Measurements from ENCODE around the gene EME1. TPM values are rescaled to one million over a fixed set of nuclear protein-coding genes. Genes with fewer than 3 reads are reported as not detected.

The EME1 gene
- total RNA-seq, 2 donors from 2014 or later, result 42.9 to 43.1 TPM

DNA sequence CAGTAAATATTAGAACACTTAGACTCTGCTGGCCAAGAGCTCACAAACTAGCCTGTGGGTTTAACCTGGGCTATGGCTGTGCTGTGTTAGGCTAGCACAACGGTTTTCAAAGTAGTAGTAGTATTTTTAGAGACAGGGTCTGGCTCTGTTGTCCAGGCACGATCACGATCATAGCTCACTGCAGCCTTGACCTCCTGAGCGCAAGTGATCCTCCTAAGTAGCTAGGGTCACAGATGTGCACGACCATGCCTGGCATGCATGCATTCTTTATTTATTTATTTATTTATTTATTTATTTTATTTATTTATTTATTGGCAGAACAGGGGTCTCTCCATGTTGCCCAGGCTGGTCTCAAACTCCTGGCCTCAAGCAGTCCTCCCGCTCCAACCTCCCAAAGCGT lies 10.4 kb upstream of the EME1 start:
- DNase-seq, result no peak
- peaks cover 0 to 2% of the 10 kb centered on the region in 2 donors for H3K36me3 Mint-ChIP-seq (ENCODE audit: insufficient read depth in 2 of 2)
- H3K27me3 Mint-ChIP-seq (ENCODE audit: low read depth), result no peaks in the 10 kb centered on the region
- no peak for ATAC-seq (replicated peaks in 1 of 2)
- H3K27ac Mint-ChIP-seq, result no peak overlapping the region
- H3K4me3 Mint-ChIP-seq, result no peak overlapping the region
- H3K9me3 Mint-ChIP-seq, result no peaks in the 10 kb centered on the region
- peaks cover 10% of the 10 kb centered on the region for H3K4me1 Mint-ChIP-seq (ENCODE audit: low read depth)

DNA sequence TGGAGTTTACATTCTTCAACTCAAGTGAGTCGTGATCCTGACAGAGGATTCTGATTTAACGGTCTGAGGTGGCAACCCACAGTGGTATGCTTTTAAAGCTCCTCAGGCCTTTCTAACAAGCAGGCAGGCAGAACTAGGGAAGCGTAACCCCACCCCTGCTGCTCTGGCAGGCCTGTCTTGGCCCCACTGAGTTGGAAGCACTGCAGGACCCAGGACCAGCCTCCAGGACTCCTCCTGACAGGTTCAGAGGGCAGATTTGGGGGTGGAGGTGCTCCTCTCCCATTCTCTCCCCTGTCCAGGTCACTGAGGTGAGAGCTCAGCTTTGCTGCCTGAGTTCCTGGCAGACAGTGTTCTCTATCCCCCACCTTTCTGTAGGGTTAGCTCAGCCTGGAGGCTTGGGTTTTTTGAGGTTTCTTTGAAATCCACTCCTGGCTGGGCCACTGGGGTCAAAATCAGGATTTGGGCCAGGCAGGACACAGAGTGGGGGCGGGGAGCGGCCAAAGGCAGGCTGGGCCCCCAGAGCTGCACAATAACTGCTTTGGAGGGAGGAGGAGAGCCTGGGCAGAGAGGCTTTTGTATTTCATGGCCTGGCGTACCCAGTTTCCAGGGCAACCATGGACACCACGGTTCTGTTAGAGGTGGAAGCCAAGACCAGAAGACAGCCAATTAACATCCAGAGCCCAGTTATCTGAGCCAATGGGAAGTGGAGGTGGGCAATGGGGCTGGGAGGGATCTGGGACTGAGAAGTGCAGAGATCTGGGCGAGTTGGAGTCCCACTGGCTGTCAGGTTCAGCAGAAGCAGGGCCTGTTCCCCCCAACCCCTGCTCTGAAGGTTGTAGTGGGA lies 9.6 kb upstream of the EME1 start:
- ATAC-seq (replicated peaks in 1 of 2), result no peak

DNA sequence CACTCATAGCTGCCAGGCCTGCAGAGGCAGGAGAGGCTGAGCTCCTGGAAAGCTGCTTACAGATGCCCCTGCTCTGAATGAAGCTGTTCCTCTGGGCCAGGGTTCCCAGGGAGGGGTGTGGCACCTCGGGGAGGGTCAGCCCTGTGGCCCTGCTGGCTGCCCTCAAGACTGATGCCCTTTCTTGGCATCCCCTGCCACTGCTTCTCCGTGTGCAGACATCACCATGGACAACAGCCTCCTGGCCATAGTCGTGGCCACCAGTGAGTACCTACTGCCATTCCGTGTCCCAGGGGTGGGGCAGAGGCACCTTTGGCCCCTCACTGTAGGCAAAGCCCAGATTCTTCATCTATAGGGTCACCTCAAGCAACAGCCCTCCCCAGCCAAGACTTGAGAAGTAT lies 9.0 kb upstream of the EME1 start:
- no peak overlapping the region for H3K27ac Mint-ChIP-seq
- peaks cover 0 to 12% of the 10 kb centered on the region in 2 donors for H3K36me3 Mint-ChIP-seq (ENCODE audit: insufficient read depth in 2 of 2)
- peaks cover 10% of the 10 kb centered on the region for H3K4me1 Mint-ChIP-seq (ENCODE audit: low read depth)
- ATAC-seq (replicated peaks in 1 of 2), result peak in 1 of 2 donors; percentile 4
- no peaks in the 10 kb centered on the region for H3K9me3 Mint-ChIP-seq
- DNase-seq, result no peak
- no peaks in the 10 kb centered on the region for H3K27me3 Mint-ChIP-seq (ENCODE audit: low read depth)
- H3K4me3 Mint-ChIP-seq, result no peak overlapping the region

More for the DNA sequence above, 9.6 kb upstream of the EME1 start:
- Mint-ChIP-seq H3K36me3 (ENCODE audit: insufficient read depth in 2 of 2) (peaks cover 0 to 8% of the 10 kb centered on the region in 2 donors), H3K27me3 (ENCODE audit: low read depth) (no peaks in the 10 kb centered on the region), H3K27ac (peak overlapping the region; percentile 63), H3K9me3 (no peaks in the 10 kb centered on the region), H3K4me3 (no peak overlapping the region), H3K4me1 (ENCODE audit: low read depth) (peaks cover 10% of the 10 kb centered on the region)
- DNase-seq, result no peak

DNA sequence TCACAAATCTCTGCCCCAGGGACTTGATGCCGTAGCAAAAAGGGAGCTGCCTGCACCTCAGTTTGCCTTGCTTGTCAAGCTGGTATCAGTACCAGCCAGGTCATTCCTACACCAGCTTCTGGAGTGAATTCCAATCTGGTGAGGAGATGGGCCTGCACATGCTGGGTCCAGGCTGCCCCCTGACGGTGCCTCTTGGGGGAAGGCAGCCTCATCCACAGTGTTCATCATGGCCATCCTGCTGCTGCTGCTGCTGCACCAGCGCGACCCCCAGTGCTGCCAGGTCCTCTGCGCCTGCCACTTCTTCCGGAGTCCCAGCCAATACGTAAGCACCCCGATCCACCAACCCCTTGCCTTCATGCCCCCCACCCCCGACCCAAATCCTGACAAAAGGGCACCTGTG lies 8.3 kb upstream of the EME1 start:
- Mint-ChIP-seq H3K27me3 (ENCODE audit: low read depth) (no peaks in the 10 kb centered on the region), H3K4me1 (ENCODE audit: low read depth) (peaks cover 10% of the 10 kb centered on the region), H3K27ac (no peak overlapping the region), H3K4me3 (no peak overlapping the region), H3K9me3 (no peaks in the 10 kb centered on the region), H3K36me3 (ENCODE audit: insufficient read depth in 2 of 2) (peaks cover 0 to 13% of the 10 kb centered on the region in 2 donors)
- DNase-seq, result no peak
- ATAC-seq (replicated peaks in 1 of 2), result no peak

DNA sequence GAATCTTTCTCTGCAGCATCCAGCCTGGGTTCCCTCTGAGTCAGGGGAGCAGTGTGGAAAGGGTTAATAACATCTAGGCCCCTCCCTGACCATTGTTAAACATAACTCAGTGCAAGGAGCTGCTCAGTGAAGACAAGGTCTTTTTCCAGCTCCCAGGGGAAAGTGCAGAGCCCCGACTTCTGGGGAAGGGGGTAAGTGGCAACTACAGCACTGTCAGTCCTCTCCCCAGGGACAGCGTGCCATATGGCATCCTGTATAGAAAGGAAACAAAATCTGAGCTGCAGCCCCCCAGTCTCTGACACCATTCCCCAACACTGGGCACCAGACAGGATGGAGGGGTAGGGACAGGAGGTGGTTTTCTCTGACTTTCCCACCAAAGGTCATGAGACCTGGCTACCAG lies 7.9 kb upstream of the EME1 start:
- Mint-ChIP-seq H3K27ac (no peak overlapping the region), H3K4me1 (ENCODE audit: low read depth) (peaks cover 10% of the 10 kb centered on the region), H3K36me3 (ENCODE audit: insufficient read depth in 2 of 2) (peaks cover 0 to 13% of the 10 kb centered on the region in 2 donors), H3K4me3 (no peak overlapping the region), H3K27me3 (ENCODE audit: low read depth) (no peaks in the 10 kb centered on the region), H3K9me3 (no peaks in the 10 kb centered on the region)
- ATAC-seq (replicated peaks in 1 of 2) (no peak), DNase-seq (no peak)

DNA sequence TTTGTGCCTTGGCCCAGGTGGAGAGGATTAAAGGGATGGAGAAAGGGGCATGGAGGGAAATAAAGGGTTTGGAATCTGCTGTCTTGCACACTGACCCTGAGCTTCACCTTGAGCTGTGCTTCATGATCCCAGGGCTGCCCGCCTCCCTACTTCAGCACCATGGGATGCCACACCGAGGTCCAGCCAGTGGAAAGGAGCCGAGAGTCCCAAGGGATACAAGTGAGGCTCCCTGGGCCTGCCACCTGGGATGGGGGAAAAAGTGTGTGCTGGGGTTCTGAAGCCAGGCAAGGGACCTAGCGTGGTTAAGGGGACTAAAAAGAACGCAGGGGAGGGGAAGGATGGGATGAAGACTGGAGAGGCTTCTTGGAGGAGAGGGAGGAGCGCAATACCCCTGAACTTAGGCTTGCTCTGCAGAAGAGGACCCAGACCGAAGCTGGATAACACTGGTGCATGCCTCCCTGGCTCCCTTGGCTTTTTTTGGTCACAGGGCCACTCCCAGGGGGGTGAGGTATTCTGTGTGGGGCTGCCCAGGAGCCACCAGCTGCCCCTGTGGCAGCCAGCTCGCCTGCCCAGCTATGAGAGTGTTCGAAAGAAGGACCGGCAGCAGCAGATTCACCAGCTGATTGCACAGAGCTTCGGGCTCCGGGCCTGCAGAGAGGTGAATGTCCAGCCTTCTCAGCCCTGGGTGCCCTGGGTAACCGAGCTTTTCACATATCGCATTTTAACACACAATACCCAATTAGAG lies 7.2 kb upstream of the EME1 start:
- Mint-ChIP-seq H3K4me3 (no peak overlapping the region), H3K4me1 (ENCODE audit: low read depth) (peaks cover 10% of the 10 kb centered on the region), H3K27me3 (ENCODE audit: low read depth) (no peaks in the 10 kb centered on the region), H3K36me3 (ENCODE audit: insufficient read depth in 2 of 2) (peaks cover 0 to 13% of the 10 kb centered on the region in 2 donors), H3K9me3 (no peaks in the 10 kb centered on the region), H3K27ac (no peak overlapping the region)
- no peak for DNase-seq
- ATAC-seq (replicated peaks in 1 of 2), result no peak

DNA sequence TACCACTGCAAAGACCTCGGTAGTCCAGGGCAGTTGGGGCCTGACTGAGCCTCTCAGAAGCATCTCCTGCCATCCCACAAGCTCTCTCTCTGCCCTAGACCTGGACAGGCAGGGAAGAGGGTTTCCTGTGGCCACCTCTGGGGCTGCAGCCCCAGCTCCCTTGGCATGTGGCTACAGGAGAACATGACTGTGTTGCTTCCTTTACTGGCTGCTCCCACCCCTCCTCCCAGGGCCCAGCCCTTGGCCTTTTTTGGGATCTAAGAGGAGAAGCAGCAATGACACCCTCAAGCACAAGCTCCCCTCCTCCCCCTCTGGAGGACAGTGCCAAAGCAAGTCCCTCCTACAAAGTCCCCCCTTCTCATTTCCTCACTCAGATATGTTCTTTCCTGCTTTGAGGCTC lies 5.6 kb upstream of the EME1 start:
- Mint-ChIP-seq H3K27ac (no peak overlapping the region), H3K36me3 (ENCODE audit: insufficient read depth in 2 of 2) (peaks cover 2 to 20% of the 10 kb centered on the region in 2 donors), H3K4me1 (ENCODE audit: low read depth) (peaks cover 17% of the 10 kb centered on the region), H3K4me3 (no peak overlapping the region), H3K27me3 (ENCODE audit: low read depth) (no peaks in the 10 kb centered on the region), H3K9me3 (no peaks in the 10 kb centered on the region)
- ATAC-seq (replicated peaks in 1 of 2), result no peak
- no peak for DNase-seq

DNA sequence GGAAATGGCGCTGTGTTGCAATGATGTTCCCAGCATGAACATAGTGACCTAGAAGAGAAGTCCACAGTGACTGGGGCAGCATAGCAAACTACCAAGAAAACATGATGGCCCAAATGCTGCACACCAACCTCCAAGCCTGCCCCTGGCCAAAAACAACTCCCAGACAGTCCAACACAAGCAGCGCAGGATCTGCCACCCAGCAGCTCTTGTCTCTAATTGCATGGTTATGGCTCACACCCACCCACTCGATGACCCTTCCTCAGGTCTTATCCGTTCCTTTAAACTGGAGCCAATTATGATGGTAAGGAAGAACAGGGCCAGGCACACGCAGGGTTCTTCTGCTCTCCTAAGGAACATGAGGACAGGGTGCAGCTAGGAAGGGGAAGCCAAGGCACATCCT lies 3.0 kb upstream of the EME1 start:
- peaks cover 33% of the 10 kb centered on the region for H3K4me1 Mint-ChIP-seq (ENCODE audit: low read depth)
- H3K4me3 Mint-ChIP-seq, result no peak overlapping the region
- H3K36me3 Mint-ChIP-seq (ENCODE audit: insufficient read depth in 2 of 2), result peaks cover 5 to 28% of the 10 kb centered on the region in 2 donors
- no peak for ATAC-seq (replicated peaks in 1 of 2)
- no peaks in the 10 kb centered on the region for H3K9me3 Mint-ChIP-seq
- no peak overlapping the region for H3K27ac Mint-ChIP-seq
- no peaks in the 10 kb centered on the region for H3K27me3 Mint-ChIP-seq (ENCODE audit: low read depth)
- DNase-seq, result no peak

DNA sequence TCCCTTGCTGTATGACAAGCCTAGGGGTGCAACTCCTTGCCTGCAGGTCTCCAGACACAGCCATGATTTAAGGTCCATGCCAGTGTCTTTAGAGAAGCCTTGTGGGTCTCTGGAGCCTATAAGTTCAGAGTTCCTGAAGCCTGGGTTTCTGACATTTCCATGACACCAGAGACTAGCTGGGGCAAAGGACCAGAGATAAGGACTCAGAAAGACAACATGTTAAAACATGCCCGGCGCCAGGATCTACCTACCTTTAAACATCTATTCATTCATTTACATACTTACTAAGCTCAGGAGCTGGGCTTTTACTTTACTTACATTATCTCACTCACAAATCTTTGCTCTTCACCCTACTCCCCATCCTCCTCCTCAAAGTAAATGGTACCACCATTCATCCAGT lies 1.5 kb upstream of the EME1 start:
- DNase-seq (no peak), ATAC-seq (replicated peaks in 1 of 2) (no peak)
- H3K27me3 Mint-ChIP-seq (ENCODE audit: low read depth), result no peaks in the 10 kb centered on the region
- H3K9me3 Mint-ChIP-seq, result no peaks in the 10 kb centered on the region
- peak overlapping the region; percentile 94 to 99 for H3K4me3 Mint-ChIP-seq
- peaks cover 9 to 36% of the 10 kb centered on the region in 2 donors for H3K36me3 Mint-ChIP-seq (ENCODE audit: insufficient read depth in 2 of 2)
- H3K27ac Mint-ChIP-seq, result peak overlapping the region; percentile 97
- H3K4me1 Mint-ChIP-seq (ENCODE audit: low read depth), result peaks cover 33% of the 10 kb centered on the region

DNA sequence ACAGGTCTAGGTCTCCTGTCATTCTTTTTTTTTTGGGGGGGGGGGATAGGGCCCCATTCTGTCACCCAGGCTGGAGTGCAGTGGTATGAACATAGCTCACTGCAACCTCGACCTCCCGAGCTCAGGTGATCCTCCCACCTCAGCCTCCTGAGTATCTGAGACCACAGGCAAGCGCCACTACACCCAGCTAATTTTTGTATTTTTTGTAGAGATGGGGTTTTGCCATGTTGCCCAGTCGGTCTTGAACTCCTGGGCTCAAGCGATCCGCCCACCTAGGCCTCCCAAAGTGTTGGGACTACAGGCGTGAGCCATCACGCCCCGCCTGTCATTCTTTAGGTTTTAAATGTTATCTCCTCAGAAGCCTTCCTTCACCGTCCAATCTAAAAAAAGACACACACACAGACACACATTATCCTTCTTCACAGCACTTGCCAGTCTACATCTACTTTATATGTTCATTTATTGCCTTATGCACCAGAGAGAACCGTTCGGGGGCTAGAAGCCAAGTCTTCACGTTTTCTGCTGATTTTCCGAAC lies 739 bp upstream of the EME1 start:
- Mint-ChIP-seq H3K4me3 (peak overlapping the region; percentile 94 to 99), H3K27me3 (ENCODE audit: low read depth) (no peaks in the 10 kb centered on the region), H3K36me3 (ENCODE audit: insufficient read depth in 2 of 2) (peaks cover 9 to 36% of the 10 kb centered on the region in 2 donors), H3K9me3 (no peaks in the 10 kb centered on the region), H3K4me1 (ENCODE audit: low read depth) (peaks cover 33% of the 10 kb centered on the region), H3K27ac (peak overlapping the region; percentile 97)
- DNase-seq (no peak), ATAC-seq (replicated peaks in 1 of 2) (no peak)

DNA sequence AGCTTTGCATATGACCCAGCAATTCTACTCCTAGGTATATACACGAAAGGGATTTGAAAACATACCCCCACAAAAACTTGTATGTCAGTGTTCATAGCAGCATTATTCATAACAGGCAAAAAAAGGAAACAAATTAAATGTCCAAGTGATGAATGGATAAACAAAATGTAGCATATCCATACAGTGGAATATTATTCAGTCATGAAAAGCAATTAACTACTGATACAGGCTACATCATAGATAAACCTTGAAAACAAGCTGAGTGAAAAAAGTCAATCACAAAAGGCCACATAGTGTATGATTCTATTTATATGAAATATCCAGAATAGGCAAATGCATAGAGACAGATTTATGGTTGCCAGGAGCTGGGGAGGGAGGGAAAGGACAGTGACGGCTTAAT lies 676 bp downstream of the EME1 start:
- Mint-ChIP-seq H3K4me1 (ENCODE audit: low read depth) (peaks cover 33% of the 10 kb centered on the region), H3K9me3 (no peaks in the 10 kb centered on the region)

DNA sequence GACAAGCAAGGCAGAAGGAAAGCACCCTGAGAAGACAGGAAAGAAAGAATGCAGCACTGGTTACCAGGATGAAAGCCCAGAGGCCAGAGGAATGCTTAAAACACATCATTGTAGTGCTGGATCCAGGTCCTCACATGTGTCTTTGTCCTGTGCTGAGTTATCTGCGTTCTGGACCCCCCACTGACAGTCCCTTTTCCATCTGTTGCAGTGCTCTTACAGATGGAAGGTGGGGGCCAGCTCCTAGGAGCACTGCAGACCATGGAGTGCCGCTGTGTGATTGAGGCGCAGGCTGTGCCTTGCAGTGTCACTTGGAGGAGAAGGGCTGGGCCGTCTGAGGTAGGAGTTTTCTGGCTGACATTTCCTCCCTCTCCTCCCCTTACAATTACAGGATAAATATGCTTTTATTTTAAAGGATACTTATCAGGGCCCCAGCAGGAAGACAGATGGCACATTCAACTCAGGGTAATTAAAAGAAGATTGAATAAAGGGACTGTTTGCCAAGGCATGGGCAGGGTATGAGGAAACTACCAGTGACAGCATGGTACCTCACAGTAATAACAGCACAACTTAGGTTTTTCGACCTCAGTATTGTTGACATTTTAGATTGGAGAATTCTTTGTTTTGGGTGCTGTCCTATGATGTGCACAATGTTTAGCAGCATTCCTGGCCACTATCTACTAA lies 3.0 kb downstream of the EME1 start:
- ATAC-seq (replicated peaks in 1 of 2) (no peak), DNase-seq (no peak)
- Mint-ChIP-seq H3K27ac (no peak overlapping the region), H3K9me3 (no peaks in the 10 kb centered on the region), H3K27me3 (ENCODE audit: low read depth) (no peaks in the 10 kb centered on the region), H3K36me3 (ENCODE audit: insufficient read depth in 2 of 2) (peaks cover 12 to 29% of the 10 kb centered on the region in 2 donors), H3K4me1 (ENCODE audit: low read depth) (peaks cover 32% of the 10 kb centered on the region), H3K4me3 (no peak overlapping the region)

More for the DNA sequence above, 676 bp downstream of the EME1 start:
- Mint-ChIP-seq H3K27ac (peak overlapping the region; percentile 97), H3K4me3 (peak overlapping the region; percentile 94 to 99), H3K36me3 (ENCODE audit: insufficient read depth in 2 of 2) (peaks cover 12 to 30% of the 10 kb centered on the region in 2 donors), H3K27me3 (ENCODE audit: low read depth) (no peaks in the 10 kb centered on the region)
- ATAC-seq (replicated peaks in 1 of 2) (no peak), DNase-seq (no peak)
